Endothelial cell of umbilical vein (primary cell): Measurements from ENCODE around the gene LGALS12. TPM values are rescaled to one million over a fixed set of nuclear protein-coding genes. Genes with fewer than 3 reads are reported as not detected.

Experiments
- BruUV-seq: library from RNA; stranded (reverse); fragments of 400-500 nt; replicated peaks from 2 replicates; lab custom pipeline; 2021; lab: Mats Ljungman, UMichigan
- CTCF ChIA-PET: fragments of 300-600, 350-600 bp; sonication (Branson Sonifier 250); formaldehyde crosslinking; loops from one replicate; lab custom pipeline; 2021; ENCODE audit warnings: antibody characterized with exemption, inconsistent platforms; lab: Charles Lee
- POLR2A ChIA-PET: fragments of 300-600, 350-600 bp; sonication (Branson Sonifier 250); formaldehyde crosslinking; loops from one replicate; lab custom pipeline; 2021; ENCODE audit warnings: antibody characterized with exemption, inconsistent platforms; lab: Charles Lee
- DNase-seq: peaks from one replicate; pipeline ENCODE4 v3.0.0-alpha.2; 2011; ENCODE audit warnings: low read depth, low spot score
- FAIRE-seq: peaks from 2 replicates; lab custom pipeline; 2011; peaks lifted over from hg19 to GRCh38; lab: Jason Lieb, UNC
- H2AFZ ChIP-seq: 2 replicates; pipeline ENCODE4 v1.6.0; 2012; ENCODE audit warnings: low read depth, low read length, control low read depth, inconsistent platforms
- H3K27ac ChIP-seq: 2 replicates; pipeline ENCODE4 v1.5.1; 2011; ENCODE audit warnings: low read depth, mild to moderate bottlenecking, control low read depth, low read length, moderate library complexity; ENCODE audit not compliant: insufficient read depth
- H3K27me3 ChIP-seq, 2 experiments: 2 replicates each; pipeline versions ENCODE4 v1.6.0 to v1.6.1; 2011; ENCODE audit warnings: low read length in 2 of 2, mixed read lengths in 1 of 2; ENCODE audit not compliant: control insufficient read depth in 2 of 2, insufficient read depth in 2 of 2
- H3K36me3 ChIP-seq, 2 experiments: 2 replicates in 1 of 2; 3 replicates in 1 of 2; pipeline ENCODE4 v1.5.1; 2011; ENCODE audit warnings: low read length in 2 of 2, mild to moderate bottlenecking in 1 of 2, moderate library complexity in 1 of 2; ENCODE audit not compliant: control insufficient read depth in 2 of 2, insufficient read depth in 2 of 2; ENCODE audit errors: extremely low read depth in 1 of 2
- H3K4me1 ChIP-seq: 3 replicates; pipeline ENCODE4 v1.5.1; 2011; ENCODE audit warnings: mild to moderate bottlenecking, low read length; ENCODE audit not compliant: control insufficient read depth, insufficient read depth; ENCODE audit errors: extremely low read depth
- H3K4me2 ChIP-seq: 2 replicates; pipeline ENCODE4 v1.6.1; 2011; ENCODE audit warnings: low read length, control low read depth, mixed read lengths; ENCODE audit not compliant: insufficient read depth
- H3K4me3 ChIP-seq, 3 experiments: fragments of 200-600 bp in 1 of 3; sonication (generic), shearing (Covaris generic) in 1 of 3; replicated peaks in 1 of 3; 2 replicates each; pipeline ENCODE4 v1.5.1; 2011 to 2016; ENCODE audit warnings: control low read depth in 3 of 3, low read length in 3 of 3, mild to moderate bottlenecking in 2 of 3, inconsistent platforms in 1 of 3, low read depth in 1 of 3, moderate library complexity in 1 of 3; ENCODE audit not compliant: insufficient read depth in 1 of 3
- H3K79me2 ChIP-seq: 2 replicates; pipeline ENCODE4 v1.6.0; 2012; ENCODE audit warnings: low read length, inconsistent platforms; ENCODE audit not compliant: control insufficient read depth, insufficient read depth
- H3K9ac ChIP-seq: replicated peaks from 2 replicates; pipeline ENCODE3; 2011; ENCODE audit warnings: low read length, control low read depth; ENCODE audit not compliant: insufficient read depth; ENCODE audit errors: extremely low read depth
- H3K9me1 ChIP-seq: replicated peaks from 3 replicates; pipeline ENCODE4 v1.6.0; 2011; ENCODE audit warnings: mild to moderate bottlenecking, low read length; ENCODE audit not compliant: control insufficient read depth, insufficient read depth; ENCODE audit errors: extremely low read depth
- H3K9me3 ChIP-seq: replicated peaks from 2 replicates; pipeline ENCODE4 v1.5.1; 2012; ENCODE audit warnings: low read length, inconsistent platforms; ENCODE audit not compliant: control insufficient read depth, insufficient read depth
- H4K20me1 ChIP-seq: replicated peaks from 2 replicates; pipeline ENCODE3; 2011; ENCODE audit warnings: mild to moderate bottlenecking, low read length; ENCODE audit not compliant: control insufficient read depth, insufficient read depth; ENCODE audit errors: extremely low read depth
- CTCF ChIP-seq, 2 donors: IDR thresholded peaks; 1 replicate in 1 of 2; 2 replicates in 1 of 2; pipeline ENCODE4 v1.5.1; 2011; ENCODE audit warnings: low read length in 2 of 2, mild to moderate bottlenecking in 2 of 2, moderate library complexity in 2 of 2, control low read depth in 1 of 2, inconsistent platforms in 1 of 2, low read depth in 1 of 2; ENCODE audit not compliant: insufficient read depth in 1 of 2; ENCODE audit errors: extremely low read depth in 1 of 2
- EZH2 ChIP-seq: IDR thresholded peaks from 2 replicates; pipeline ENCODE4 v1.6.1; 2012; ENCODE audit warnings: borderline replicate concordance, low read depth, mild to moderate bottlenecking, moderate library complexity, low read length, inconsistent platforms; ENCODE audit not compliant: severe bottlenecking
- FOS ChIP-seq: IDR thresholded peaks from 2 replicates; pipeline ENCODE4 v1.6.1; 2011; ENCODE audit warnings: mild to moderate bottlenecking, low read length, moderate library complexity, borderline replicate concordance; ENCODE audit not compliant: insufficient read depth
- JUN ChIP-seq: IDR thresholded peaks from 2 replicates; pipeline ENCODE4 v1.6.1; 2011; ENCODE audit warnings: borderline replicate concordance, low read depth; ENCODE audit not compliant: insufficient read length, insufficient read depth
- MYC ChIP-seq: IDR thresholded peaks from one replicate; pipeline ENCODE4 v1.6.1; 2011; ENCODE audit warnings: mild to moderate bottlenecking, low read depth, low read length
- POLR2A ChIP-seq: IDR thresholded peaks from 2 replicates; pipeline ENCODE4 v1.6.1; 2012; ENCODE audit warnings: low read depth, mild to moderate bottlenecking, control low read depth, low read length
- POLR2AphosphoS5 ChIP-seq: IDR thresholded peaks from 2 replicates; pipeline ENCODE4 v1.6.1; 2012; ENCODE audit warnings: low read depth, mild to moderate bottlenecking, control low read depth, low read length, moderate library complexity; ENCODE audit not compliant: insufficient read depth
- dilution Hi-C: fragments of 300-500 bp; cut with MboI; formaldehyde crosslinking; loops from one replicate; pipeline ENCODE4 v1.15.0; 2019; ENCODE audit warnings: low sequenced_read_pairs; ENCODE audit not compliant: extremely low pct_ligation_motif_present
- intact Hi-C: fragments of 100-400 bp; cut with micrococcal nuclease; formaldehyde crosslinking; loops from one replicate; pipeline ENCODE4 v1.10.0; 2022
- polyA plus RNA-seq, 4 experiments: library from polyadenylated mRNA; depleted of rRNA in 3 of 4; stranded (reverse) in 3 of 4; unstranded in 1 of 4; fragments of >200 nt; gene quantifications; 2 replicates each; pipeline versions ENCODE4 v1.2.1 to v1.2.3, GENCODE V29; 2011 to 2012; ENCODE audit warnings: missing spikeins in 1 of 4
- total RNA-seq: library from RNA; stranded (reverse); gene quantifications from 2 replicates; pipeline ENCODE4 v1.2.3, GENCODE V29; 2021
- TF ChIP-seq, protein P1 (sequence below): IDR thresholded peaks from 2 replicates; pipeline ENCODE4 v1.6.1; 2011; ENCODE audit not compliant: insufficient read depth, insufficient read length

Gene LGALS12
- total and polyA plus RNA-seq, 2 donors (not counting 3 experiments of a cell fraction or from before 2014, with no cell fraction given) = not detected

DNA sequence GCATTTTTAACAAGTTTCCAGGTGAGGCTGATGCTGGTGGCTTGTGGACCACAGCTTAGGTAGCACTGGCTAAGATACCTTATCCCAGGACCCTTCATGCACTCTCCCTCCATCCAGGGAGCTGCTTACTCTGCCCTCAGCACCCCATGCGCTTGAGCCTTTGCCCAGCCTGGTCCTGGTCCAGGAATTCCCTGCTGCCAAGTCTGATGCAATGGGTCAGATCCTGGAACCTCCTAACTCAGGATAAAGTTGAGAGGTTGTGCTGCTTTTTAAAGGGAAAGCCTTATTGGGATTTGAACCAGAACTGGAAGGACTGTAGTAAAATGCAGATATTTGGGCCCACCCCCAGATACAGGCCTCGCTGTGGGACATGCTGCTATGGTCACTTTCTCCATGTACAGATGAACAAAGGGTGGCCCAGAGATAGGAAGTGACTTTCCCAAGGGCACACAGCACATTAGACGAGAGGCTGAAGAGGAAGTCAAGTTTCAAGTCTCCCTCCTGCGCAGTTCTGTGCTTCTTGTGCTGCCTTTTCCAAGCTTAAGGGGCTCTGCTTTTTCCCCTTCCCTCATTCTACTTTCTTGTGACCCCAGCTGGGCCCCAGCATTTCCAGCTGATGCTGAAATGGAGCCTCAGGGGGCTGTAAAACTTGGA, 824 bp upstream of the LGALS12 start:
- Histone ChIP-seq H3K27me3 (peaks cover 0 to 11% of the 10 kb centered on the region in 2 experiments), H3K4me1 (no peaks in the 10 kb centered on the region), H4K20me1 (no peaks in the 10 kb centered on the region), H2AFZ (no peak overlapping the region), H3K27ac (no peak overlapping the region), H3K36me3 (no peaks in the 10 kb centered on the region), H3K4me2 (no peak overlapping the region), H3K9me1 (no peaks in the 10 kb centered on the region), H3K79me2 (no peaks in the 10 kb centered on the region), H3K9ac (no peak overlapping the region), H3K9me3 (no peaks in the 10 kb centered on the region), H3K4me3 (no peak overlapping the region)
- dilution Hi-C loops = no loop called here
- DNase-seq (no peak), FAIRE-seq (no peak)
- ChIA-PET POLR2A (no interaction called here), CTCF (interaction anchor here (1.5 kb wide), 1 partner anchor 9 kb away, joined by 5 read pairs; no protein-coding TSS in a partner anchor)
- TF ChIP-seq POLR2A (no peak), JUN (no peak), FOS (no peak), POLR2AphosphoS5 (no peak), CTCF (IDR thresholded peaks at IDR 0.05; ENCODE audit: extremely low read depth in 1 of 2, insufficient read depth in 1 of 2, low read depth in 1 of 2, low read length in 2 of 2) (no peak), EZH2 (no peak), MYC (no peak)
- TF ChIP-seq, protein P1, sequence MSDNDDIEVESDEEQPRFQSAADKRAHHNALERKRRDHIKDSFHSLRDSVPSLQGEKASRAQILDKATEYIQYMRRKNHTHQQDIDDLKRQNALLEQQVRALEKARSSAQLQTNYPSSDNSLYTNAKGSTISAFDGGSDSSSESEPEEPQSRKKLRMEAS = no peak
- no TSS peak for BruUV-seq
- intact Hi-C loops = no loop called here
